Osteocyte (in vitro differentiated cells): ENCODE measurements around the gene ZFYVE28. TPM values are rescaled to one million over a fixed set of nuclear protein-coding genes. Genes with fewer than 3 reads are reported as not detected.

Experiments used
- DNase-seq: peaks from one replicate; pipeline ENCODE4 v3.0.0; 2021; ENCODE audit warnings: mixed read lengths; ENCODE audit not compliant: unreplicated experiment; ENCODE audit errors: extremely low spot score
- H3K27ac Mint-ChIP-seq: one replicate; pipeline ENCODE4 v1.8.0; 2021; ENCODE audit warnings: mild to moderate bottlenecking, mixed read lengths; ENCODE audit not compliant: unreplicated experiment
- H3K27me3 Mint-ChIP-seq: one replicate; pipeline ENCODE4 v1.8.0; 2021; ENCODE audit warnings: mixed read lengths; ENCODE audit not compliant: unreplicated experiment
- H3K36me3 Mint-ChIP-seq: one replicate; pipeline ENCODE4 v1.8.0; 2021; ENCODE audit warnings: mixed read lengths; ENCODE audit not compliant: unreplicated experiment
- H3K4me1 Mint-ChIP-seq: one replicate; pipeline ENCODE4 v1.8.0; 2021; ENCODE audit warnings: mixed read lengths; ENCODE audit not compliant: unreplicated experiment
- H3K4me3 Mint-ChIP-seq: one replicate; pipeline ENCODE4 v1.8.0; 2021; ENCODE audit warnings: mild to moderate bottlenecking, moderate library complexity, mixed read lengths; ENCODE audit not compliant: unreplicated experiment
- H3K9me3 Mint-ChIP-seq: one replicate; pipeline ENCODE4 v1.8.0; 2021; ENCODE audit warnings: mixed read lengths; ENCODE audit not compliant: unreplicated experiment
- total RNA-seq: library from RNA; stranded (reverse); gene quantifications from 2 replicates; pipeline ENCODE4 v1.2.1, GENCODE V29; 2021
- TF ChIP-seq, protein P1 (sequence below): fragments of 200-600 bp; sonication (generic); IDR thresholded peaks from 2 replicates; pipeline ENCODE4 v1.5.0; 2021; ENCODE audit warnings: antibody characterized with exemption, mild to moderate bottlenecking, moderate library complexity

The ZFYVE28 gene
- total RNA-seq, 1 donor from 2014 or later, result 3.4 TPM

DNA sequence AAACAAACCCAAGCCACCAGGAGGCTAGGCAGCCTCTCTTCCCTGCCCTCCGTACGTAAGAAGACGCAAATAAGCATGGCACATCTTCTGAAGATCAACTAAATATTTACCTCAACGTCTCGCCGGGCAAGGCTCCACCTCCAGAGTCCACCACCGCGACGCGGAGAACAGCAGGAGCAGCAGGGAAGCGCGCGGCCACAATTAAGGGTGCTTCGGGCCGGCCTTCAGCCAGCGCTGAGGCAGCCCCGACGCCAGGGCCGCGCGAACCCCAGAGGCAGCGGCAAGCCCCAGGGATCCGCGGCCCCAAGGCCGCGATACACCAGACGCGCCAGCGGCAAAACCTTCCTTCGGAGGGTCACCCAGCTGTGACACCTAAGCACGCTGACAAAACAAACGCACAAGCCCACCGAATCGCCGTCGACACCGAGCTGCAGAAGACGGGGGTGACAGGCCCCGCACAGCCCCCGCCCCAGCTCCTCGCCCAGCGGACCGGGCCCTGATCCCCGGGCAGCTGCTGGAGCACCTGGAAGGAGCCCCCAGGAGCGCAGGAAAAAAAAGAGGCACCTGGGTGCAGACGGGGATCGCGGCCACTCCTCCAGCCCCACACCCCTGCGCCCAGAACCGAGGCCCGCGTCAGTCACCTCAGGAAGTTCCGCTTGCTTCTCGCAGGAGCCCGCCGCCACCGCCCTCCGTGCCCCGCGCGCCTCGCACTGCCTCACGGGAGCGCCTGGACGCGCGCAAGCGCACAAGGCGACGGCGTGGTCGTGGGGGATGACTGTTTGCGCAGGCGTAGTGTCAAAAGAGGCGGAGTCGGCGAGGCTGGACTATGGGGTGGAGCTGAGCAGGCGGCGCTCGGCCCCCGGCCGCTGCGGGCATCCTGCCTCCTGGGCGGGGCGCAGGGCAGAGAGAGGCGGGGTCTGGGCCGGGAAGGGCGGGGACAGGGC is 176.8 kb downstream of the ZFYVE28 start, which contains the start of the genes HAUS3 and POLN:
TSS of gene HAUS3 (minus strand) at position 712 of the 944 bp plus-strand sequence. CDS start 1,175 bp downstream, outside the sequence.
TSS of gene POLN (minus strand) at position 712 of the 944 bp plus-strand sequence. CDS start 12,890 bp downstream, outside the sequence.
- DNase-seq, result peak; percentile 100
- TF ChIP-seq, protein P1, sequence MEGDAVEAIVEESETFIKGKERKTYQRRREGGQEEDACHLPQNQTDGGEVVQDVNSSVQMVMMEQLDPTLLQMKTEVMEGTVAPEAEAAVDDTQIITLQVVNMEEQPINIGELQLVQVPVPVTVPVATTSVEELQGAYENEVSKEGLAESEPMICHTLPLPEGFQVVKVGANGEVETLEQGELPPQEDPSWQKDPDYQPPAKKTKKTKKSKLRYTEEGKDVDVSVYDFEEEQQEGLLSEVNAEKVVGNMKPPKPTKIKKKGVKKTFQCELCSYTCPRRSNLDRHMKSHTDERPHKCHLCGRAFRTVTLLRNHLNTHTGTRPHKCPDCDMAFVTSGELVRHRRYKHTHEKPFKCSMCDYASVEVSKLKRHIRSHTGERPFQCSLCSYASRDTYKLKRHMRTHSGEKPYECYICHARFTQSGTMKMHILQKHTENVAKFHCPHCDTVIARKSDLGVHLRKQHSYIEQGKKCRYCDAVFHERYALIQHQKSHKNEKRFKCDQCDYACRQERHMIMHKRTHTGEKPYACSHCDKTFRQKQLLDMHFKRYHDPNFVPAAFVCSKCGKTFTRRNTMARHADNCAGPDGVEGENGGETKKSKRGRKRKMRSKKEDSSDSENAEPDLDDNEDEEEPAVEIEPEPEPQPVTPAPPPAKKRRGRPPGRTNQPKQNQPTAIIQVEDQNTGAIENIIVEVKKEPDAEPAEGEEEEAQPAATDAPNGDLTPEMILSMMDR, result no peak
- H3K4me3 Mint-ChIP-seq, result peak within 1 kb of the TSS; percentile 86
- no peaks in the 10 kb centered on the region for H3K27me3 Mint-ChIP-seq
- peaks cover 53% of the 10 kb centered on the region for H3K4me1 Mint-ChIP-seq
- H3K27ac Mint-ChIP-seq, result peak within 1 kb of the TSS; percentile 34
- peaks cover 4% of the 10 kb centered on the region for H3K36me3 Mint-ChIP-seq
- no peaks in the 10 kb centered on the region for H3K9me3 Mint-ChIP-seq

DNA sequence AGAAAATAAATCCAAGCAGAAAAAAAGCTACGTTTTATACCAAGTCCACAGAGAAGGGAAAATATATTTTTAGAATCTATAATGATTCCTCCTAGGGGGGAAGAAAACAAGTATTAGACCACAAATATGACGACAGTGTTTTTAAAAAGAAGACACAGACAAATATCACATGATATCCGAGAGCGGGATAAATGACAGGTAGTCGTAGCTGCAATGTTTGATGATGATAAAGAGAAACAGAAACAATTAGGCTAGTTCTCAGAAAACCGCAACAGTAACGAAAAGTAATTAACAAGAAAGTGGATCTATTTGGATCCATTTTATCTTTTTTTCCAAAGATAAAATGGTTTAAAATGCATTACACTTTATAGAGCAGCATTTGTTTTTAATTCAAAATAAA is 177.4 kb downstream of the ZFYVE28 start:
- peaks cover 53% of the 10 kb centered on the region for H3K4me1 Mint-ChIP-seq
- TF ChIP-seq, protein P1, result no peak
- H3K9me3 Mint-ChIP-seq, result no peaks in the 10 kb centered on the region
- H3K36me3 Mint-ChIP-seq, result peaks cover 4% of the 10 kb centered on the region
- DNase-seq, result no peak
- H3K27me3 Mint-ChIP-seq, result no peaks in the 10 kb centered on the region
- peak overlapping the region; percentile 4 for H3K27ac Mint-ChIP-seq
- peak overlapping the region; percentile 86 for H3K4me3 Mint-ChIP-seq

DNA sequence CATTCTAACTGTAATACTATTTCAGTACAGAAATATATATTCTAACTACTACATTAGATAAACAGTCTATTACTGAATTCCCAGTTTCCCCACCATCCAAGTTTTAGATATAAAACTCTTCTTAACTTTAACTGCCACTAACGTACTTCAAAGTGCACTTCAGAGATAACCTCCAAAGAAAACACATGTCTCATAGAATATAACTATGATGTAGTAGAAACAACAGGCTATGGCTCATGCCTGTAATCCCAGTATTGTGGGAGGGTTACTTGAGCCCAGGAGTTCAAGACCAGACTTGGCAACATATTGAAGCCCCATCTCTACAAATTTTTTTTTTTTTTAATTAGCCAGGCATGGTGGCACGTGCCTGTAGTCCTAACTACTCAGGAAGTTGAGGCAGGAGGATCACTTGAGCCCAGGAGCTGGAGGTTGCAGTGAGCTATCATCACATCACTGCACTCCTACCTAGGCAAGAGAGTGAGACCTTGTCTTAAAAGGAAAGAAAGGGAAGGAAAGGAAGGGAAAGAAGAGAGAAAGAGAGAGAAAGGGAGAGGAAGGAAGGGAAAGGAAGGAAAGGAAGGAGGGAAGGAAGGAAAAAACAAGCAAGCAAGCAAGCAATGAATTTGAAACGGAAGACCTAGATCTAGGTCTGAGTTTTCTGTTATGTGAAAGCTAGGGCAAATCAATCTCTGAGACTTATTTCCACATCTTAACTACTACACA is 181.3 kb downstream of the ZFYVE28 start:
- no peak overlapping the region for H3K4me3 Mint-ChIP-seq
- H3K9me3 Mint-ChIP-seq, result no peaks in the 10 kb centered on the region
- H3K27me3 Mint-ChIP-seq, result no peaks in the 10 kb centered on the region
- no peak overlapping the region for H3K27ac Mint-ChIP-seq
- peaks cover 29% of the 10 kb centered on the region for H3K4me1 Mint-ChIP-seq
- peaks cover 15% of the 10 kb centered on the region for H3K36me3 Mint-ChIP-seq
- DNase-seq, result no peak
- TF ChIP-seq, protein P1, result no peak

DNA sequence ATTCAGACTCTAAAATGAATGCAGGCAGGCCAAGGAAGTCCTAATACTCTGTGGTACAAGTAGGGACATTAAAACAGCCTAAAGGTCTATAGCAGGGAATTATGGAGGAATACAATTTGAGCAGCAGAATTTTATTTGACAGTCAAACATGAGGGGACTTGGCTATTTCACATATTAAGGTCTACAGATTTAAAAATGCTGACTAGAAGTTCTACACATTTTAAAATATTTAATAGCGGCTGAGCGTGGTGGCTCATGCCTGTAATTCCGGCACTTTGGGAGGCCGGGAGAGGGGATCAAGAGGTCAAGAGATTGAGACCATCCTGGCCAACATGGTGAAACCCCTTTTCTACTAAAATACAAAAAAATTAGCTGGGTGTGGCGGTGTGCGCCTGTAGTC is 187.4 kb downstream of the ZFYVE28 start:
- Mint-ChIP-seq H3K27ac (no peak overlapping the region), H3K4me3 (no peak overlapping the region), H3K4me1 (no peaks in the 10 kb centered on the region), H3K36me3 (peaks cover 12% of the 10 kb centered on the region), H3K9me3 (no peaks in the 10 kb centered on the region), H3K27me3 (no peaks in the 10 kb centered on the region)
- no peak for DNase-seq
- TF ChIP-seq, protein P1, result no peak

DNA sequence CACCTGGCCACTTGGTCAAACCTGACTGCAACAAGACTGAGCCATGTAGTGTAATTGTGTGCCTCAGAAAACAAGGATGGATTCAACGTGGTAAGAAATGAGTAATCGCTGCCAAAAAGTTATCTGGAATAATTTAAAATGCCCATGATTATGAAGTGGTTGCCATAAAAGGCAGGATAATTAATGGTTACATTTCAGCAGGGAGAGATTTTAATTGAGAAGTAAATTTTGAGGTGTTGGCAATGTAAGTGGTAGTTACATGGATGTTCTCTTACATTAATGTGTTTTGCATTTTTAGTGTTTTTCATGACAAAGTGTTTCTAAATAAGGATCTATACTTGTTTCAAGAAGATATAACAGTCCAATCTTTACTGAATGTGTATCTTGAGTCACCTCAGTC is 192.2 kb downstream of the ZFYVE28 start:
- no peak for DNase-seq
- TF ChIP-seq, protein P1, result no peak
- H3K4me3 Mint-ChIP-seq, result no peak overlapping the region
- H3K9me3 Mint-ChIP-seq, result no peaks in the 10 kb centered on the region
- H3K27ac Mint-ChIP-seq, result no peak overlapping the region
- H3K4me1 Mint-ChIP-seq, result no peaks in the 10 kb centered on the region
- peaks cover 1% of the 10 kb centered on the region for H3K36me3 Mint-ChIP-seq
- no peaks in the 10 kb centered on the region for H3K27me3 Mint-ChIP-seq
